GM12878 (cell line): Measurements from ENCODE around the gene PRRC2B. TPM values are rescaled to one million over a fixed set of nuclear protein-coding genes. Genes with fewer than 3 reads are reported as not detected.

Source experiments
- ATAC-seq: fragments of 200-7000 bp; cut with Tn5 transposase; 3 replicates; pipeline ENCODE4 v1.9.1; 2020; ENCODE audit warnings: mild to moderate bottlenecking, moderate library complexity
- BruUV-seq: library from RNA; stranded (reverse); fragments of 400-500 nt; replicated peaks from 2 replicates; lab custom pipeline; 2021; lab: Mats Ljungman, UMichigan
- CTCF ChIA-PET: fragments of 300-600 bp; sonication (Branson Sonifier 250); formaldehyde crosslinking; extraction: SDS; loops from one replicate; lab custom pipeline; 2021; ENCODE audit warnings: inconsistent platforms; lab: Yijun Ruan, JAX
- POLR2A ChIA-PET: fragments of 350-600 bp; formaldehyde crosslinking; extraction: SDS; loops from one replicate; lab custom pipeline; 2021; ENCODE audit warnings: inconsistent platforms; lab: Charles Lee
- RAD21 ChIA-PET: fragments of 300-600 bp; sonication (Branson Sonifier 250); formaldehyde crosslinking; loops from one replicate; lab custom pipeline; 2023; ENCODE audit warnings: antibody characterized with exemption; ENCODE audit not compliant: unreplicated experiment; lab: Charles Lee
- SMC1A ChIA-PET: fragments of 300-600 bp; sonication (Branson Sonifier 250); formaldehyde crosslinking; loops from one replicate; lab custom pipeline; 2023; ENCODE audit not compliant: unreplicated experiment, uncharacterized antibody; lab: Charles Lee
- DNase-seq: peaks from one replicate; pipeline ENCODE4 v3.0.0-alpha.2; 2011; ENCODE audit warnings: low read depth, low spot score
- FAIRE-seq: peaks from 3 replicates; lab custom pipeline; 2011; peaks lifted over from hg19 to GRCh38; lab: Jason Lieb, UNC
- H2AFZ ChIP-seq: 2 replicates; pipeline ENCODE4 v1.6.0; 2011; ENCODE audit warnings: low read depth, low read length, control low read depth; ENCODE audit not compliant: control insufficient read depth
- H3K27ac ChIP-seq: 2 replicates; pipeline ENCODE4 v1.5.1; 2011; ENCODE audit warnings: control low read depth; ENCODE audit not compliant: control insufficient read depth, insufficient read depth
- H3K27me3 ChIP-seq, 2 experiments: replicated peaks in 1 of 2; 2 replicates each; pipeline versions ENCODE4 v1.6.0 to v1.6.1; 2011; ENCODE audit warnings: low read length in 1 of 2; ENCODE audit not compliant: control insufficient read depth in 2 of 2, insufficient read depth in 2 of 2
- H3K36me3 ChIP-seq, 2 experiments: 2 replicates each; pipeline ENCODE4 v1.5.1; 2011; ENCODE audit warnings: low read length in 1 of 2; ENCODE audit not compliant: control insufficient read depth in 2 of 2, insufficient read depth in 2 of 2
- H3K4me1 ChIP-seq: 2 replicates; pipeline ENCODE4 v1.6.1; 2011; ENCODE audit warnings: mild to moderate bottlenecking, low read length, moderate library complexity, mixed read lengths; ENCODE audit not compliant: control insufficient read depth, insufficient read depth
- H3K4me2 ChIP-seq: 2 replicates; pipeline ENCODE4 v1.6.0; 2011; ENCODE audit warnings: control low read depth; ENCODE audit not compliant: control insufficient read depth, insufficient read depth
- H3K4me3 ChIP-seq: fragments of 200-600 bp; sonication (generic); 2 replicates; pipeline ENCODE4 v1.5.1; 2016
- H3K79me2 ChIP-seq: 2 replicates; pipeline ENCODE4 v1.6.0; 2011; ENCODE audit warnings: low read length; ENCODE audit not compliant: control insufficient read depth, insufficient read depth
- H3K9ac ChIP-seq: 2 replicates; pipeline ENCODE4 v1.8.0; 2011; ENCODE audit warnings: low read length, control low read depth, mixed read lengths; ENCODE audit not compliant: control insufficient read depth, insufficient read depth
- H3K9me3 ChIP-seq: replicated peaks from 3 replicates; pipeline ENCODE4 v1.5.1; 2011; ENCODE audit warnings: mild to moderate bottlenecking, low read length; ENCODE audit not compliant: control insufficient read depth, insufficient read depth
- H4K20me1 ChIP-seq: 2 replicates; pipeline ENCODE4 v1.6.0; 2011; ENCODE audit not compliant: control insufficient read depth, insufficient read depth
- IKZF2 ChIP-seq, 2 experiments: fragments of 450-650 bp; IDR thresholded peaks; 2 replicates each; pipeline ENCODE4 v1.6.1; 2017; ENCODE audit warnings: mild to moderate bottlenecking in 2 of 2, moderate library complexity in 2 of 2
- POLR2A ChIP-seq: IDR thresholded peaks from 2 replicates; pipeline ENCODE4 v1.6.1; 2011; ENCODE audit warnings: low read depth, mild to moderate bottlenecking, low read length
- POU2F2 ChIP-seq: IDR thresholded peaks from 3 replicates; pipeline ENCODE4 v1.6.1; 2011; ENCODE audit warnings: low read depth, mild to moderate bottlenecking, low read length, borderline replicate concordance
- SRF ChIP-seq, 2 experiments: IDR thresholded peaks; 2 replicates each; pipeline ENCODE4 v1.6.1; 2011; ENCODE audit warnings: low read depth in 2 of 2, low read length in 2 of 2, mild to moderate bottlenecking in 1 of 2, moderate library complexity in 1 of 2
- TARDBP ChIP-seq: IDR thresholded peaks from 2 replicates; pipeline ENCODE4 v1.6.1; 2016; ENCODE audit warnings: borderline replicate concordance
- WGBS: methylation state at CpG from one replicate; pipeline ENCODE4 v1.1.6; 2016; ENCODE audit warnings: low lambda C conversion rate; ENCODE audit not compliant: insufficient replicate concordance, insufficient coverage; ENCODE audit errors: missing lambda C conversion rate; 5-methylcytosine and 5-hydroxymethylcytosine counted together
- in situ Hi-C: fragments of 300-500 bp; cut with MboI; formaldehyde crosslinking; loops from 9 replicates; pipeline ENCODE4 v1.14.3; 2018; ENCODE audit warnings: mixed read lengths
- intact Hi-C: fragments of 100-400 bp; cut with micrococcal nuclease; formaldehyde crosslinking; loops from one replicate; pipeline ENCODE4 v1.14.2; 2022; ENCODE audit not compliant: unreplicated experiment
- polyA plus RNA-seq, 11 experiments: library from polyadenylated mRNA; depleted of rRNA in 4 of 11; unstranded in 6 of 11; stranded (reverse) in 5 of 11; fragments of >200 nt; fragmentation: Nextera tagmentation in 4 of 11; fragmentation: Illumina TruSeq in 1 of 11; extraction: Ambion mirVana in 4 of 11; extraction: Trizol in 1 of 11; gene quantifications; 1 replicate in 1 of 11; 2 replicates in 10 of 11; pipeline versions ENCODE4 v1.2.1 to v1.2.3, GENCODE V29; 2011 to 2016; ENCODE audit warnings: inconsistent platforms in 2 of 11, missing spikeins in 2 of 11, low read depth in 1 of 11
- total RNA-seq, 4 experiments: library from RNA; depleted of rRNA in 3 of 4; stranded (reverse); fragments of >200 nt in 3 of 4; fragmentation: Illumina TruSeq in 1 of 4; extraction: Trizol in 1 of 4; gene quantifications; 2 replicates each; pipeline versions ENCODE4 v1.2.1 to v1.2.3, GENCODE V29; 2013 to 2021
- TF ChIP-seq, protein P1 (sequence below): fragments of 450-650 bp; IDR thresholded peaks from 2 replicates; pipeline ENCODE4 v1.6.1; 2017; ENCODE audit warnings: mild to moderate bottlenecking, moderate library complexity

Gene PRRC2B
- total and polyA plus RNA-seq, 10 of the 15 experiments (the other 5 are each of a cell fraction or from before 2014, with no cell fraction given), result 0.84 to 155 (median 28.7) TPM

DNA sequence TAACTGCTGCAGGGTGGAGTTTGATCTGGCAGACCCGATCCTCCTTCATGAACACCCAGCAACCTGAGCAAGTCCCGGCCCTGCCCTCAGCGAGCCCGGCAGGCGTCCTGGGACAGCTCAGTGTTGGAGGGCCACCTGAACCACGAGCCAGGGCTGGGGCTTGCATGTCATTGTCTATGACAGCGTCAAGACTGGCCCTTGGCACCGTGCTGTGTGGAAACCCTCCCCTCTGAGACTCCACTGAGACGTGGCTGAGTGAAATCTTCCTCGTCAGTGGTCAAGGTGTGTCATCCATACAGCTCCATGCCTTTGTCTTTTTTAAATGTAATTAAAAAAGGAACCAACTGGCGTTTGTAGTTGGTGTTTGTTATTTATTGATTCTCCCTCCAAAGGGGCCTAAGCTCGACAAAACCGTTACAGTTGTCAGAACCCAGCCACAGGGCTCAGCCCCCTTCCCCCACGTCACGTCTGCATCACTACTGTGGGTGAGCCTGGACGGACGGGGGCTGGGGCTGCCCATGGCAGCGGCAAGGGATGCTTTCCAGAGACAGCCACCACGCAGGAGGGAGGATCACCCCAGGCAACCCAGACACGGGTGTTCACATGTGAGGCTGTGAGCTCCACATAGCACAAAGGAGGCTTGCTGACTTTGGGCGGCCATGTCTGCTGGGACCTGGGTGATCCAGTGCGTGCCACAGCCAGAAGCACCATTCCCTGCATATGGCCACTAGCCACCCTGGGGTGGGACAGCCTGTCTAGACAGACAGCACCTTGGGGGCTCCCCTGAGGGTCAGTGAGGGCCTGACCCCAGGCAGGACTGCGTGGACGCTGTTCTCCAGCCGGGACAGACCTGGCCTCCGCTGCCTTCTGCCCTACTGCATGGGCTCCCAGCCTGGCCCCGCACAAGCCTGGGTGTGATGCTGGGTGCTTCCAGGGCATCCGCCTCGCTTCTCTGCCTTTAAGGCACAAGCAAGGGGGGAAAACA is 129.9 kb downstream of the PRRC2B start:
- RAD21 ChIA-PET, result no interaction called here
- DNase-seq (no peak), FAIRE-seq (no peak)
- POLR2A ChIA-PET, result no interaction called here
- Histone ChIP-seq H3K4me2 (no peak overlapping the region), H3K79me2 (no peaks in the 10 kb centered on the region), H3K9ac (no peak overlapping the region), H3K36me3 (peaks cover 15 to 16% of the 10 kb centered on the region in 2 experiments), H3K9me3 (no peaks in the 10 kb centered on the region), H3K4me1 (no peaks in the 10 kb centered on the region), H3K27me3 (no peaks in the 10 kb centered on the region), H4K20me1 (no peaks in the 10 kb centered on the region), H3K4me3 (no peak overlapping the region)
- CTCF ChIA-PET, result no interaction called here
- 88% methylated on average over 29 of the region's 29 CpGs for WGBS
- intact Hi-C loops, result no loop called here
- SMC1A ChIA-PET, result no interaction called here
- TF ChIP-seq POLR2A (peak; percentile 29), SRF (IDR thresholded peaks at IDR 0.05; ENCODE audit: low read depth in 2 of 2, low read length in 2 of 2) (no peak)
- TF ChIP-seq, all 136 proteins: peak for 1
- no TSS peak for BruUV-seq
- in situ Hi-C loops, result no loop called here
- no peak overlapping the region for H3K27ac ChIP-seq
- no peak for ATAC-seq
- H2AFZ ChIP-seq, result no peak overlapping the region

DNA sequence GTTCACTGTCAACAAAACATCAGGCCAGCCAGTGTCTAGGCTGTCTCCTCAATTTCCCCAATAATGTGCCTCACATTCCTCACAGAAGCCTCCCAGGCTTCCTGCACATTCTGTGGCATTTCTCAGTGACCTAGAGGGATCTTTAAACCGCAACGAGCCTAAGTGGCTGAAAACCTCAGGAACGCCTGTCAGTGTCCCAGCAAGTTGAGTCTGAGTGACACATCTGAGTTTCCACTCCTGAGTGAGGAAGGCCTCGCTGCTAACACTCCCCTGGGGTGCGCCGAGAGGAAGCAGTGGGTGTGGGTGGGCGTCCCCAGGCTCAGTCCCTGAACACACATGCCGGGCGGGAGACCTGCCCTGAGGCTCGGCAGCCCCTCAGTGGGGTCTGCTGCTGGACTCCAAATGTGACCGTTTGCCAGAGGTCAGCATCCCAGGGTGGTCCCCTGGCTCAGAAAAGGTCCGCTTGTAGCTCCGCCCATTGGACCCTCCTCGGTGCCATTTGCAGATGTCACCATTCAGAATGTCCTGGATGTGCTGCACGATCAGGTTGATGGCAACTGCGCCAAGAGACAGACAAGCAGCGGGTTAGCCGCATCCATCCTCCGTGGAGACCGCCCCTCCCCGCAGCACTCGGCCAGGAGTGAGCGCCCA is 130.9 kb downstream of the PRRC2B start:
- ChIA-PET POLR2A (no interaction called here), SMC1A (no interaction called here), CTCF (no interaction called here), RAD21 (no interaction called here)
- no peak for DNase-seq
- intact Hi-C loops (no loop called here), in situ Hi-C loops (no loop called here)
- Histone ChIP-seq H3K4me1 (no peaks in the 10 kb centered on the region; the same call in 1 of the 2 replicates), H3K9me3 (no peaks in the 10 kb centered on the region), H2AFZ (no peak overlapping the region), H4K20me1 (no peaks in the 10 kb centered on the region), H3K27ac (no peak overlapping the region), H3K27me3 (no peaks in the 10 kb centered on the region), H3K4me2 (no peak overlapping the region), H3K79me2 (no peaks in the 10 kb centered on the region; the same call in 1 of the 2 replicates), H3K9ac (no peak overlapping the region), H3K4me3 (no peak overlapping the region), H3K36me3 (peaks cover 12 to 16% of the 10 kb centered on the region in 2 experiments)
- 86% methylated on average over 23 of the region's 23 CpGs for WGBS
- BruUV-seq, result no TSS peak
- no peak for ATAC-seq
- no peak for FAIRE-seq
- TF ChIP-seq IKZF2 (IDR thresholded peaks at IDR 0.05), result no peak
- TF ChIP-seq, protein P1, sequence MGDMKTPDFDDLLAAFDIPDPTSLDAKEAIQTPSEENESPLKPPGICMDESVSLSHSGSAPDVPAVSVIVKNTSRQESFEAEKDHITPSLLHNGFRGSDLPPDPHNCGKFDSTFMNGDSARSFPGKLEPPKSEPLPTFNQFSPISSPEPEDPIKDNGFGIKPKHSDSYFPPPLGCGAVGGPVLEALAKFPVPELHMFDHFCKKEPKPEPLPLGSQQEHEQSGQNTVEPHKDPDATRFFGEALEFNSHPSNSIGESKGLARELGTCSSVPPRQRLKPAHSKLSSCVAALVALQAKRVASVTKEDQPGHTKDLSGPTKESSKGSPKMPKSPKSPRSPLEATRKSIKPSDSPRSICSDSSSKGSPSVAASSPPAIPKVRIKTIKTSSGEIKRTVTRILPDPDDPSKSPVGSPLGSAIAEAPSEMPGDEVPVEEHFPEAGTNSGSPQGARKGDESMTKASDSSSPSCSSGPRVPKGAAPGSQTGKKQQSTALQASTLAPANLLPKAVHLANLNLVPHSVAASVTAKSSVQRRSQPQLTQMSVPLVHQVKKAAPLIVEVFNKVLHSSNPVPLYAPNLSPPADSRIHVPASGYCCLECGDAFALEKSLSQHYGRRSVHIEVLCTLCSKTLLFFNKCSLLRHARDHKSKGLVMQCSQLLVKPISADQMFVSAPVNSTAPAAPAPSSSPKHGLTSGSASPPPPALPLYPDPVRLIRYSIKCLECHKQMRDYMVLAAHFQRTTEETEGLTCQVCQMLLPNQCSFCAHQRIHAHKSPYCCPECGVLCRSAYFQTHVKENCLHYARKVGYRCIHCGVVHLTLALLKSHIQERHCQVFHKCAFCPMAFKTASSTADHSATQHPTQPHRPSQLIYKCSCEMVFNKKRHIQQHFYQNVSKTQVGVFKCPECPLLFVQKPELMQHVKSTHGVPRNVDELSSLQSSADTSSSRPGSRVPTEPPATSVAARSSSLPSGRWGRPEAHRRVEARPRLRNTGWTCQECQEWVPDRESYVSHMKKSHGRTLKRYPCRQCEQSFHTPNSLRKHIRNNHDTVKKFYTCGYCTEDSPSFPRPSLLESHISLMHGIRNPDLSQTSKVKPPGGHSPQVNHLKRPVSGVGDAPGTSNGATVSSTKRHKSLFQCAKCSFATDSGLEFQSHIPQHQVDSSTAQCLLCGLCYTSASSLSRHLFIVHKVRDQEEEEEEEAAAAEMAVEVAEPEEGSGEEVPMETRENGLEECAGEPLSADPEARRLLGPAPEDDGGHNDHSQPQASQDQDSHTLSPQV, result no peak
- TF ChIP-seq POU2F2, result no peak
- TF ChIP-seq TARDBP, result no peak
